Motor neuron (in vitro differentiated cells): Measurements from ENCODE around the gene ICA1L. TPM values are rescaled to one million over a fixed set of nuclear protein-coding genes. Genes with fewer than 3 reads are reported as not detected.
"Not testable (repeated sequence)": the region's sequence is repeated elsewhere in the genome, so short reads cannot be mapped to it uniquely, and the experiment has no call there.

Experiments
- ATAC-seq, 8 experiments: fragments of 200-7000 bp; cut with Tn5 transposase; replicated peaks in 6 of 8; 2 replicates each; pipeline ENCODE4 v1.8.0; 2021; ENCODE audit warnings: mild to moderate bottlenecking in 8 of 8, moderate library complexity in 8 of 8
- H3K27ac ChIP-seq, 2 donors: fragments of 250-450 bp; sonication (Bioruptor Pico); 2 replicates each; pipeline ENCODE4 v1.9.0; 2021; ENCODE audit warnings: antibody characterized with exemption in 2 of 2, mild to moderate bottlenecking in 2 of 2, moderate library complexity in 1 of 2
- H3K4me1 ChIP-seq, 2 donors: fragments of 250-450 bp; sonication (Bioruptor Pico); replicated peaks in 1 of 2; 2 replicates each; pipeline ENCODE4 v1.6.1; 2021; ENCODE audit warnings: antibody characterized with exemption in 2 of 2, mild to moderate bottlenecking in 2 of 2, moderate library complexity in 1 of 2
- H3K4me3 ChIP-seq, 5 donors: fragments of 250-450 bp; sonication (Bioruptor Pico); 2 replicates each; pipeline ENCODE4 v1.9.0; 2021; ENCODE audit warnings: antibody characterized with exemption in 5 of 5, mild to moderate bottlenecking in 5 of 5, moderate library complexity in 4 of 5
- WGBS, 10 experiments: fragments of 450-650 bp; shearing (Covaris generic); methylation state at CpG; one replicate each; pipeline ENCODE4 v1.0.0; 2022; 5-methylcytosine and 5-hydroxymethylcytosine counted together
- in situ Hi-C, 9 experiments: fragments of 400-800 bp; cut with MboI; loops; one replicate each; pipeline ENCODE4 v1.15.0; 2021; ENCODE audit warnings: low sequenced_read_pairs in 9 of 9, low pct_unique_long_range_greater_than_20kb in 2 of 9; ENCODE audit not compliant: unreplicated experiment in 9 of 9
- total RNA-seq, 8 experiments: library from RNA; unstranded; fragments of 300-600 nt; gene quantifications; 2 replicates each; pipeline versions ENCODE4 v1.2.3 to v1.2.4, GENCODE V29; 2022

ICA1L gene
- total RNA-seq, 8 experiments from 2014 or later: 1.8 to 38.5 (median 13.7) TPM

GRCh38 chr2:202805911-202806310 lies 65.7 kb downstream of the ICA1L start:
- not testable (repeated sequence) for H3K4me1 ChIP-seq, H3K27ac ChIP-seq, H3K4me3 ChIP-seq
- 33 to 96% (median 61%) methylated on average over 1 to 9 of the region's 9 CpGs for WGBS, 10 experiments
- in situ Hi-C loops: loop anchor here in 1 of 9 experiments (25.0 kb wide), 1 partner anchor 219 kb away; no protein-coding TSS in a partner anchor
- peak in 2 of 8 experiments; percentile 28 to 29 for ATAC-seq

GRCh38 chr2:202797944-202798343 lies 73.6 kb downstream of the ICA1L start:
- Histone ChIP-seq H3K4me1 (no peaks in the 10 kb centered on the region), H3K4me3 (no peak overlapping the region), H3K27ac (no peak overlapping the region)
- ATAC-seq: no peak
- in situ Hi-C loops: no loop called here

GRCh38 chr2:202790676-202791075 lies 80.9 kb downstream of the ICA1L start:
- in situ Hi-C loops: no loop called here
- whole genome bisulfite sequencing, 10 experiments: 71 to 100% (median 88%) methylated on average over 1 to 2 of the region's 2 CpGs; no CpG with 5 or more reads in 3 of the 10 experiments
- Histone ChIP-seq H3K27ac (no peak overlapping the region), H3K4me3 (no peak overlapping the region), H3K4me1 (no peaks in the 10 kb centered on the region)
- no peak for ATAC-seq

- no peak overlapping the region for H3K27ac ChIP-seq
- no peaks in the 10 kb centered on the region for H3K4me1 ChIP-seq
- in situ Hi-C loops: no loop called here
- no peak for ATAC-seq
- H3K4me3 ChIP-seq: no peak overlapping the region
- 80 to 100% (median 93%) methylated on average over 1 to 2 of the region's 2 CpGs; no CpG with 5 or more reads in 4 of the 10 experiments for WGBS, 10 experiments
These were observed 84.7 kb downstream of the ICA1L start for GRCh38 chr2:202786842-202787241.

- H3K27ac ChIP-seq: no peak overlapping the region
- in situ Hi-C loops: no loop called here
- WGBS, 10 experiments: 0 to 93% (median 82%) methylated on average over 2 to 3 of the region's 3 CpGs
- no peak overlapping the region for H3K4me3 ChIP-seq
- peak in 2 of 8 experiments; percentile 5 to 20 for ATAC-seq
- no peaks in the 10 kb centered on the region for H3K4me1 ChIP-seq
These were observed 88.5 kb downstream of the ICA1L start for GRCh38 chr2:202782940-202783558.

GRCh38 chr2:202780514-202781021 lies 91.0 kb downstream of the ICA1L start:
- peak in 3 of 8 experiments; percentile 37 to 94 (median 90) for ATAC-seq
- Histone ChIP-seq H3K4me3 (no peak overlapping the region), H3K4me1 (no peaks in the 10 kb centered on the region), H3K27ac (no peak overlapping the region)
- in situ Hi-C loops: no loop called here

- Histone ChIP-seq H3K27ac (no peak overlapping the region), H3K4me3 (no peak overlapping the region), H3K4me1 (no peaks in the 10 kb centered on the region)
- in situ Hi-C loops: no loop called here
- WGBS, 10 experiments: 86 to 100% (median 92%) methylated on average over 2 of the region's 2 CpGs; no CpG with 5 or more reads in 4 of the 10 experiments
- no peak for ATAC-seq
These were observed 93.3 kb downstream of the ICA1L start for GRCh38 chr2:202778217-202778616.

GRCh38 chr2:202774104-202774503 lies 97.5 kb downstream of the ICA1L start:
- Histone ChIP-seq H3K4me1 (peaks cover 0 to 3% of the 10 kb centered on the region in 2 donors), H3K4me3 (no peak overlapping the region), H3K27ac (no peak overlapping the region)
- in situ Hi-C loops: no loop called here
- no peak for ATAC-seq
- WGBS, 10 experiments: 80 to 100% (median 94%) methylated on average over 1 to 19 of the region's 37 CpGs; no CpG with 5 or more reads in 4 of the 10 experiments

- WGBS, 10 experiments: 80 to 100% (median 92%) methylated on average over 1 to 6 of the region's 6 CpGs
- peak in 1 of 8 experiments; percentile 62 for ATAC-seq
- in situ Hi-C loops: no loop called here
- H3K27ac ChIP-seq: no peak overlapping the region
- peaks cover 0 to 3% of the 10 kb centered on the region in 2 donors for H3K4me1 ChIP-seq
- no peak overlapping the region for H3K4me3 ChIP-seq
These were observed 98.1 kb downstream of the ICA1L start for GRCh38 chr2:202773301-202773973.

- WGBS, 10 experiments: 61 to 100% (median 89%) methylated on average over 1 to 7 of the region's 7 CpGs
- no peak for ATAC-seq
- peaks cover 0 to 3% of the 10 kb centered on the region in 2 donors for H3K4me1 ChIP-seq
- in situ Hi-C loops: no loop called here
- no peak overlapping the region for H3K27ac ChIP-seq
- H3K4me3 ChIP-seq: no peak overlapping the region
These were observed 99.7 kb downstream of the ICA1L start for GRCh38 chr2:202771741-202772460.

GRCh38 chr2:202771336-202771735 lies 100.2 kb downstream of the ICA1L start:
- in situ Hi-C loops: no loop called here
- WGBS, 10 experiments: 77 to 100% (median 93%) methylated on average over 1 of the region's 1 CpG; no CpG with 5 or more reads in 3 of the 10 experiments
- ATAC-seq: no peak

GRCh38 chr2:202769201-202769600 lies 102.4 kb downstream of the ICA1L start:
- no peak for ATAC-seq
- Histone ChIP-seq H3K27ac (no peak overlapping the region), H3K4me3 (no peak overlapping the region), H3K4me1 (peaks cover 0 to 3% of the 10 kb centered on the region in 2 donors)
- in situ Hi-C loops: no loop called here

More at GRCh38 chr2:202771336-202771735, 100.2 kb downstream of the ICA1L start:
- Histone ChIP-seq H3K4me3 (no peak overlapping the region), H3K4me1 (peaks cover 0 to 3% of the 10 kb centered on the region in 2 donors), H3K27ac (no peak overlapping the region)

GRCh38 chr2:202768273-202768672 lies 103.3 kb downstream of the ICA1L start:
- ATAC-seq: no peak
- H3K27ac ChIP-seq: no peak overlapping the region
- peaks cover 0 to 3% of the 10 kb centered on the region in 2 donors for H3K4me1 ChIP-seq
- no peak overlapping the region for H3K4me3 ChIP-seq
- in situ Hi-C loops: no loop called here
